ENCODE results near the gene MMP26.

Gene MMP26

GRCh38 chr11:4727171-4727570 lies 22.6 kb downstream of the MMP26 start:
- no peak for DNase-seq

GRCh38 chr11:4740735-4741134 lies 36.2 kb downstream of the MMP26 start:
- no peak for DNase-seq

- no peak for DNase-seq
Measured at GRCh38 chr11:4748438-4748837, 43.9 kb downstream of the MMP26 start.

- DNase-seq: no peak
Measured at GRCh38 chr11:4751201-4751600, 46.6 kb downstream of the MMP26 start.
